Chondrocyte (in vitro differentiated cells): ENCODE measurements around the gene RASAL2. TPM values are rescaled to one million over a fixed set of nuclear protein-coding genes. Genes with fewer than 3 reads are reported as not detected.

ENCODE experiments used
- DNase-seq: peaks from one replicate; pipeline ENCODE4 v3.0.0; 2021; ENCODE audit warnings: mixed read lengths, low spot score
- H3K27ac Mint-ChIP-seq: one replicate; pipeline ENCODE4 v1.8.0; 2021; ENCODE audit warnings: mild to moderate bottlenecking, moderate library complexity, mixed read lengths; ENCODE audit not compliant: unreplicated experiment
- H3K27me3 Mint-ChIP-seq: 2 replicates; pipeline ENCODE4 v1.8.0; 2021; ENCODE audit warnings: low read depth, mixed read lengths
- H3K36me3 Mint-ChIP-seq: 2 replicates; pipeline ENCODE4 v1.8.0; 2021; ENCODE audit warnings: low read depth, mixed read lengths
- H3K4me1 Mint-ChIP-seq: 2 replicates; pipeline ENCODE4 v1.8.0; 2021; ENCODE audit warnings: low read depth, mild to moderate bottlenecking, mixed read lengths
- H3K4me3 Mint-ChIP-seq: one replicate; pipeline ENCODE4 v1.8.0; 2021; ENCODE audit warnings: mild to moderate bottlenecking, moderate library complexity, mixed read lengths; ENCODE audit not compliant: unreplicated experiment
- H3K9me3 Mint-ChIP-seq: 2 replicates; pipeline ENCODE4 v1.8.0; 2021; ENCODE audit warnings: low read depth, mixed read lengths
- total RNA-seq: library from RNA; stranded (reverse); gene quantifications from 3 replicates; pipeline ENCODE4 v1.2.1, GENCODE V29; 2021
- TF ChIP-seq, protein P1 (sequence below): fragments of 200-600 bp; sonication (generic); IDR thresholded peaks from 2 replicates; pipeline ENCODE4 v1.5.0; 2021; ENCODE audit warnings: antibody characterized with exemption, mild to moderate bottlenecking, moderate library complexity

Gene RASAL2
- total RNA-seq, 1 donor from 2014 or later, result 40.1 TPM

GRCh38 chr1:178137238-178137637, 43.3 kb downstream of the RASAL2 start:
- Mint-ChIP-seq H3K27ac (peak overlapping the region; percentile 85), H3K9me3 (peaks cover 4% of the 10 kb centered on the region), H3K4me1 (peaks cover 48% of the 10 kb centered on the region), H3K36me3 (peaks cover 2% of the 10 kb centered on the region), H3K27me3 (no peaks in the 10 kb centered on the region), H3K4me3 (peak overlapping the region; percentile 26)
- TF ChIP-seq, protein P1, sequence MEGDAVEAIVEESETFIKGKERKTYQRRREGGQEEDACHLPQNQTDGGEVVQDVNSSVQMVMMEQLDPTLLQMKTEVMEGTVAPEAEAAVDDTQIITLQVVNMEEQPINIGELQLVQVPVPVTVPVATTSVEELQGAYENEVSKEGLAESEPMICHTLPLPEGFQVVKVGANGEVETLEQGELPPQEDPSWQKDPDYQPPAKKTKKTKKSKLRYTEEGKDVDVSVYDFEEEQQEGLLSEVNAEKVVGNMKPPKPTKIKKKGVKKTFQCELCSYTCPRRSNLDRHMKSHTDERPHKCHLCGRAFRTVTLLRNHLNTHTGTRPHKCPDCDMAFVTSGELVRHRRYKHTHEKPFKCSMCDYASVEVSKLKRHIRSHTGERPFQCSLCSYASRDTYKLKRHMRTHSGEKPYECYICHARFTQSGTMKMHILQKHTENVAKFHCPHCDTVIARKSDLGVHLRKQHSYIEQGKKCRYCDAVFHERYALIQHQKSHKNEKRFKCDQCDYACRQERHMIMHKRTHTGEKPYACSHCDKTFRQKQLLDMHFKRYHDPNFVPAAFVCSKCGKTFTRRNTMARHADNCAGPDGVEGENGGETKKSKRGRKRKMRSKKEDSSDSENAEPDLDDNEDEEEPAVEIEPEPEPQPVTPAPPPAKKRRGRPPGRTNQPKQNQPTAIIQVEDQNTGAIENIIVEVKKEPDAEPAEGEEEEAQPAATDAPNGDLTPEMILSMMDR, result peak; percentile 46
- no peak for DNase-seq

GRCh38 chr1:178142806-178143205, 48.9 kb downstream of the RASAL2 start:
- Mint-ChIP-seq H3K27me3 (no peaks in the 10 kb centered on the region), H3K4me3 (no peak overlapping the region), H3K4me1 (peaks cover 59% of the 10 kb centered on the region), H3K27ac (no peak overlapping the region), H3K9me3 (no peaks in the 10 kb centered on the region), H3K36me3 (no peaks in the 10 kb centered on the region)
- TF ChIP-seq, protein P1, result no peak
- DNase-seq, result no peak

- no peaks in the 10 kb centered on the region for H3K9me3 Mint-ChIP-seq
- no peaks in the 10 kb centered on the region for H3K36me3 Mint-ChIP-seq
- H3K4me3 Mint-ChIP-seq, result no peak overlapping the region
These were observed 50.1 kb downstream of the RASAL2 start for GRCh38 chr1:178143730-178144690.

GRCh38 chr1:178145605-178146004, 51.7 kb downstream of the RASAL2 start:
- DNase-seq, result no peak
- TF ChIP-seq, protein P1, result no peak
- no peaks in the 10 kb centered on the region for H3K36me3 Mint-ChIP-seq
- H3K9me3 Mint-ChIP-seq, result no peaks in the 10 kb centered on the region
- no peaks in the 10 kb centered on the region for H3K27me3 Mint-ChIP-seq
- H3K27ac Mint-ChIP-seq, result peak overlapping the region; percentile 80
- peak overlapping the region; percentile 20 for H3K4me3 Mint-ChIP-seq
- H3K4me1 Mint-ChIP-seq, result peaks cover 62% of the 10 kb centered on the region

More at GRCh38 chr1:178143730-178144690, 50.1 kb downstream of the RASAL2 start:
- Mint-ChIP-seq H3K4me1 (peaks cover 64% of the 10 kb centered on the region), H3K27ac (peak overlapping the region; percentile 80), H3K27me3 (no peaks in the 10 kb centered on the region)
- no peak for DNase-seq
- TF ChIP-seq, protein P1, result no peak

DNA sequence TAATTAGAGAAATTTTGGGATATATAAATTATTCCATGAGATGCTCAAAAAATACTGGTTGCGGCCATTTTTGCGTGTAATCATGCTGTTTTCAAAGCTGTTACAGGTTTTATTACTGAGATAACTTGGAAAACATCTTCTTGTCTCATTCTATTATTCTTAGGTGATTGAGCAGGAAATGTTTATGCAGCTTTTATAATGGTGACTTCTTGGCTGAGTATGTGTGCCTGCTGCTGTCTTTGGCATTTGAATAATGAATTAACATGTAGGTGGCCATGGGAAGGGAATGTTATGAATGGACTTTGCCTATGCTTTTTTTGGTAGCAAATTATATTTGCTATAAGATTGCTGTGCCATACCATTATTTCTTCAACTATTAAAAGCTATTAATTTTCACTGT, 52.5 kb downstream of the RASAL2 start:
- DNase-seq, result no peak
- H3K27me3 Mint-ChIP-seq, result no peaks in the 10 kb centered on the region
- H3K4me3 Mint-ChIP-seq, result no peak overlapping the region
- TF ChIP-seq, protein P1, result no peak
- H3K9me3 Mint-ChIP-seq, result no peaks in the 10 kb centered on the region
- no peaks in the 10 kb centered on the region for H3K36me3 Mint-ChIP-seq
- peak overlapping the region; percentile 15 for H3K27ac Mint-ChIP-seq
- H3K4me1 Mint-ChIP-seq, result peaks cover 65% of the 10 kb centered on the region
